ENCODE data around the gene DOK6. TPM values are rescaled to one million over a fixed set of nuclear protein-coding genes. Genes with fewer than 3 reads are reported as not detected.

DOK6 gene
- total and polyA plus RNA-seq, 8 donors = 0.15 to 1.3 (median 0.33) TPM

- Histone ChIP-seq H3K27ac (no peak overlapping the region), H3K27me3 (no peaks in the 10 kb centered on the region), H3K4me3 (no peak overlapping the region), H3K4me1 (no peaks in the 10 kb centered on the region), H3K9me3 (no peaks in the 10 kb centered on the region), H3K36me3 (no peaks in the 10 kb centered on the region)
- intact Hi-C loops (cut with DNase I) = no loop called here
- WGBS, 2 donors = 45 to 73% methylated on average over 2 of the region's 2 CpGs
- no peak for TF ChIP-seq CTCF (IDR thresholded peaks at IDR 0.05)
- ATAC-seq (no peak), DNase-seq (no peak), FAIRE-seq (no peak)
Measured at GRCh38 chr18:69364930-69365329, 35.8 kb upstream of the DOK6 start.

DNA sequence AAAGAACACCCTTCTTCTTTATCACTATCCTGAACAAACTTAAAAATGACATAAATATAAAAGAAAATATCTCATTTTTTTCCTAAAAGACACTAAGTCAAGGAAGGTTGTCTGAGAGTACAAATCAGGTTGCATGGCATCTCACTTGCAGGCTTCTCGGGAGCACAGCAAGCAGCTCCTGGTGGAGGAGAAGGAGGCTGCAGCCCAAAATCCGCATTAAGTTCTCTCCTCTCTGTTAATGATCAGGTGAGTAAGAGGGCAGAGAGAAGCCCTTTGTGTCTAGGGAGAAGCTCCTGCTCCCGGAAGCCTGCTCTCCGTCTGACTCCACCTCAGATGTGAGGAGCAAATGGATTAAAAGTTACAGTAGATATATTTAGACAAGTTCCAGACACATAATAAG lies 35.0 kb upstream of the DOK6 start:
- no peak for TF ChIP-seq CTCF (IDR thresholded peaks at IDR 0.05)
- DNase-seq (no peak), FAIRE-seq (no peak), ATAC-seq (no peak)
- H3K27me3 ChIP-seq = no peaks in the 10 kb centered on the region
- intact Hi-C loops (cut with DNase I) = no loop called here
- no peaks in the 10 kb centered on the region for H3K9me3 ChIP-seq
- no peaks in the 10 kb centered on the region for H3K4me1 ChIP-seq
- no peaks in the 10 kb centered on the region for H3K36me3 ChIP-seq
- no peak overlapping the region for H3K27ac ChIP-seq
- WGBS, 2 donors = 53 to 66% methylated on average over 4 of the region's 4 CpGs
- no peak overlapping the region for H3K4me3 ChIP-seq

- no peaks in the 10 kb centered on the region for H3K27me3 ChIP-seq
- intact Hi-C loops (cut with DNase I) = no loop called here
- no peaks in the 10 kb centered on the region for H3K4me1 ChIP-seq
- ATAC-seq = no peak
- TF ChIP-seq CTCF (IDR thresholded peaks at IDR 0.05) = no peak
- no peak for FAIRE-seq
- no peak for DNase-seq
- H3K27ac ChIP-seq = no peak overlapping the region
- 52 to 58% methylated on average over 2 of the region's 2 CpGs for WGBS, 2 donors
- H3K36me3 ChIP-seq = no peaks in the 10 kb centered on the region
- H3K4me3 ChIP-seq = no peak overlapping the region
- no peaks in the 10 kb centered on the region for H3K9me3 ChIP-seq
Measured at GRCh38 chr18:69367104-69367503, 33.6 kb upstream of the DOK6 start.

DNA sequence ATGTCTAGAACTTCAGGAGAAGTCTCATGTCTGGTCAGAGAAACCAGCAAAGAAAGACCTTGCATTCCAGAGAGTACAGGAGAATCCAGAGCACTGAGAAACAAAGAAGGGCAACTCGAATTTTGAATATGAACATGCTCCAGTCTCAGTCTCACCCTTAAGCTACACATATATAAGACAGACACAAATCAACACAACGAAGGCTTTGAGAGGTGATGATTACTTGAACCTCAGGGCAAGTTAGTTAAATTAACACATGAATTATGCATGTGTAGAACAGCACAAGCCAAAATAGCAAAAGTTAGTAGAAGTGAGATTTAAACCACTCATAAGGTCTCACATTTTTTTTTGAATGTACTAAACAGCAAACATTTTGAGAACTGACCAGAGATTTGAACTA lies 29.0 kb upstream of the DOK6 start:
- no peaks in the 10 kb centered on the region for H3K9me3 ChIP-seq
- H3K36me3 ChIP-seq = no peaks in the 10 kb centered on the region
- FAIRE-seq = no peak
- no peak overlapping the region for H3K4me3 ChIP-seq
- no peak for DNase-seq
- H3K27me3 ChIP-seq = no peaks in the 10 kb centered on the region
- H3K27ac ChIP-seq = no peak overlapping the region
- no peak for ATAC-seq
- no peak for TF ChIP-seq CTCF (IDR thresholded peaks at IDR 0.05)
- H3K4me1 ChIP-seq = no peaks in the 10 kb centered on the region
- intact Hi-C loops (cut with DNase I) = no loop called here
- WGBS, 2 donors = 36 to 45% methylated on average over 2 of the region's 2 CpGs

DNA sequence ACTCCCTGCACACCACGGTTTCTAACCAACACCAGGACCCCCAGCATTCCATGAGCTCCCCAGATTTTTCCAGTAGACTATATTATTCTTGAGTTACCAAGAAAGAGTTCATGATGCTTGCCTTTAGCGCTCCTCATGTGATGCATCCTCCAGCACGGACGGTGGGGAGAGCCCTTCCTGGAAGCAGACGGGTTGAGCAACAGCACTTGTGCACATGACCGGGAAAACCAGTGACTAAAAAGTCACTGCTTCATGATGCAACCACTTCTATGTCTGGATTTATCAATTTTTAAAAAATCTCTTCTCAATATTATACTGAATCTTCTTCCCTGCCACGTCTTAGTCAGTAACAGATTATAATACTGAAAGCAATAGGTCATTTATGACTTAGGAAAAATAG lies 20.4 kb upstream of the DOK6 start:
- no peaks in the 10 kb centered on the region for H3K9me3 ChIP-seq
- no peak for TF ChIP-seq CTCF (IDR thresholded peaks at IDR 0.05)
- no peak overlapping the region for H3K4me3 ChIP-seq
- intact Hi-C loops (cut with DNase I) = no loop called here
- 60 to 78% methylated on average over 7 of the region's 7 CpGs for WGBS, 2 donors
- DNase-seq (no peak), FAIRE-seq (no peak), ATAC-seq (no peak)
- no peaks in the 10 kb centered on the region for H3K4me1 ChIP-seq
- H3K27ac ChIP-seq = no peak overlapping the region
- H3K27me3 ChIP-seq = peaks cover 0 to 4% (median 0%) of the 10 kb centered on the region in 4 donors
- no peaks in the 10 kb centered on the region for H3K36me3 ChIP-seq
